Skeletal muscle tissue (tissue), 4 donors: Measurements from ENCODE around the gene DUOX2. TPM values are rescaled to one million over a fixed set of nuclear protein-coding genes. Genes with fewer than 3 reads are reported as not detected.

Experiments
- H3K27ac ChIP-seq: one replicate; pipeline ENCODE4 v1.7.0; 2013; ENCODE audit warnings: mild to moderate bottlenecking, low read depth, low read length, inconsistent platforms
- H3K27me3 ChIP-seq, 3 donors: one replicate each; pipeline ENCODE4 v1.7.0; 2013; ENCODE audit warnings: low read length in 3 of 3; ENCODE audit not compliant: control insufficient read depth in 3 of 3, insufficient read depth in 3 of 3
- H3K36me3 ChIP-seq, 3 donors: one replicate each; pipeline ENCODE4 v1.7.0; 2013; ENCODE audit warnings: low read length in 3 of 3; ENCODE audit not compliant: control insufficient read depth in 3 of 3, insufficient read depth in 3 of 3
- H3K4me1 ChIP-seq, 3 donors: one replicate each; pipeline ENCODE4 v1.7.0; 2013; ENCODE audit warnings: low read length in 3 of 3, mild to moderate bottlenecking in 3 of 3; ENCODE audit not compliant: control insufficient read depth in 3 of 3, insufficient read depth in 3 of 3
- H3K4me3 ChIP-seq, 3 donors: one replicate each; pipeline ENCODE4 v1.7.0; 2013; ENCODE audit warnings: low read length in 3 of 3
- H3K9ac ChIP-seq, 3 donors: one replicate each; pipeline ENCODE4 v1.7.0; 2013; ENCODE audit warnings: low read length in 3 of 3, mild to moderate bottlenecking in 3 of 3, moderate library complexity in 2 of 3, low read depth in 1 of 3
- H3K9me3 ChIP-seq, 3 donors: one replicate each; pipeline ENCODE4 v1.7.0; 2013; ENCODE audit warnings: low read length in 3 of 3; ENCODE audit not compliant: control insufficient read depth in 3 of 3
- total RNA-seq: library from RNA; depleted of rRNA; stranded (reverse); fragments of >200 nt; gene quantifications from one replicate; pipeline ENCODE4 v1.2.3, GENCODE V29; 2014
- donor health status: Osteomylitis.

Gene DUOX2
- total RNA-seq, 1 donor from 2014 or later, result under 0.01 TPM

- Histone ChIP-seq H3K4me1 (no peaks in the 10 kb centered on the region), H3K27me3 (peaks cover 4% of the 10 kb centered on the region in 3 donors), H3K27ac (no peak overlapping the region), H3K4me3 (no peak overlapping the region), H3K9ac (no peak overlapping the region), H3K9me3 (no peaks in the 10 kb centered on the region), H3K36me3 (no peaks in the 10 kb centered on the region)
These were observed 11.7 kb downstream of the DUOX2 start for GRCh38 chr15:45102226-45102625.

DNA sequence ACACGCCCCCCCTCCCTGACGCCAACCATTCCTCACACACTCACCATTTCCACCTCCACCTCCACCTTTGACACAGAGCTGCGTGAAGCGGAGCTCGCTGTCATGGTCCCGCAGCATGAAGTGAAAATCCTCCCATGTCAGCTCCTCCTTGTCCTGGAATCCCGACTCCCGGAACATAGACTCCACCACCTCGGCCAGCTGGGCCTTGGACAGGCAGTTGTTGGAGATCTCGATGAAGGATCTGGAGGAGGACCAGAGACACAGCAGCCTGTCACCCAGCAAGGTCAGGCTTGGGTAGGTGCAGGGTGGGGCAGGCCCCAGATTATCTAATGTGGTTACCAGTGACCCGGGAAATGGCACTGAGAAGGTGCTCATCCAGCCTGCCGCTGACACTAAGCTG, 12.2 kb downstream of the DUOX2 start:
- no peak overlapping the region for H3K27ac ChIP-seq
- H3K4me3 ChIP-seq, result no peak overlapping the region
- H3K27me3 ChIP-seq, result peaks cover 4% of the 10 kb centered on the region in 3 donors
- no peaks in the 10 kb centered on the region for H3K9me3 ChIP-seq
- no peaks in the 10 kb centered on the region for H3K36me3 ChIP-seq
- no peak overlapping the region for H3K9ac ChIP-seq
- no peaks in the 10 kb centered on the region for H3K4me1 ChIP-seq

GRCh38 chr15:45100884-45101625, 12.9 kb downstream of the DUOX2 start:
- Histone ChIP-seq H3K36me3 (no peaks in the 10 kb centered on the region), H3K9me3 (no peaks in the 10 kb centered on the region), H3K4me3 (no peak overlapping the region), H3K27ac (no peak overlapping the region), H3K9ac (no peak overlapping the region), H3K27me3 (peaks cover 4% of the 10 kb centered on the region in 3 donors), H3K4me1 (no peaks in the 10 kb centered on the region)

DNA sequence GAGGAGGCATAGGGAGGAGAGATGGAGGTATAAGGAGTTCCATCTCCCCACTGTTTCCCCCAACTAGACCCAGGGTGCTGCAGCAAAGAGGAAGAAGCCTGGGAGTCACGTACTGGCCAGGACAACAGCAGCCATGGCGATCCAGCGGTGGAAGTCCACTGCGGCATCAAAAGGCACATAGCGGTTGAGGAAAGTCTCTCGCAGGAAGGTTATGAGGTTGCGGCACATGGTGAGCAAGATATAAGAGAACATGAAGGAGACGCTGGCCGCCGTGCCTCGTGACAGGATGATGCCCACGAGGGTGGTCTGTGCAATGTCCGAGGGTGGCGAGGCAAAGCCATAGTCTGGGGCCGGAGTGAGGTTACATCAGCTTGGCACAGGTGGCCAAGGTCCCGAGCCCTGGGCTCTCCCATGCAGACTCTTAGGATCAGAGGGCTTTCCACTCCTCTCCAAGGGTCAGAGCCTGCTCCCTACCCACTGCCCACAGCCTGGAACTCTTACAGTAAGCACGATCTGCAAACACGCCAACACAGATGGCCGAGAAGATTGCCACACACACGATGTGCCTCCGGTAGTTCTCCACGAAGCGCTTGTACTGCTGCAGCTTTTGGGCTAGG, 14.3 kb downstream of the DUOX2 start:
- H3K27me3 ChIP-seq, result peaks cover 4% of the 10 kb centered on the region in 3 donors
- no peak overlapping the region for H3K27ac ChIP-seq
- H3K36me3 ChIP-seq, result no peaks in the 10 kb centered on the region
- H3K4me1 ChIP-seq, result no peaks in the 10 kb centered on the region
- H3K9ac ChIP-seq, result no peak overlapping the region
- H3K4me3 ChIP-seq, result no peak overlapping the region
- no peaks in the 10 kb centered on the region for H3K9me3 ChIP-seq

- Histone ChIP-seq H3K4me1 (no peaks in the 10 kb centered on the region), H3K4me3 (no peak overlapping the region), H3K27ac (no peak overlapping the region), H3K9me3 (no peaks in the 10 kb centered on the region), H3K27me3 (peaks cover 3 to 4% (median 4%) of the 10 kb centered on the region in 3 donors), H3K36me3 (no peaks in the 10 kb centered on the region), H3K9ac (no peak overlapping the region)
These were observed 16.5 kb downstream of the DUOX2 start for GRCh38 chr15:45097466-45097865.

- Histone ChIP-seq H3K27ac (no peak overlapping the region), H3K4me1 (peaks cover 0 to 3% (median 0%) of the 10 kb centered on the region in 3 donors), H3K9ac (no peak overlapping the region), H3K4me3 (no peak overlapping the region), H3K9me3 (no peaks in the 10 kb centered on the region), H3K27me3 (peaks cover 0 to 4% (median 2%) of the 10 kb centered on the region in 3 donors), H3K36me3 (no peaks in the 10 kb centered on the region)
These were observed 18.3 kb downstream of the DUOX2 start for GRCh38 chr15:45095661-45096060.

GRCh38 chr15:45094358-45094730, 19.6 kb downstream of the DUOX2 start:
- no peak overlapping the region for H3K4me3 ChIP-seq

GRCh38 chr15:45093622-45094357, 20.2 kb downstream of the DUOX2 start:
- H3K4me3 ChIP-seq, result no peak overlapping the region
- peaks cover 0 to 2% (median 0%) of the 10 kb centered on the region in 3 donors for H3K27me3 ChIP-seq
- H3K4me1 ChIP-seq, result peaks cover 0 to 3% (median 0%) of the 10 kb centered on the region in 3 donors
- no peaks in the 10 kb centered on the region for H3K36me3 ChIP-seq
- H3K9ac ChIP-seq, result no peak overlapping the region
- H3K27ac ChIP-seq, result no peak overlapping the region
- H3K9me3 ChIP-seq, result no peaks in the 10 kb centered on the region

More at GRCh38 chr15:45094358-45094730, 19.6 kb downstream of the DUOX2 start:
- Histone ChIP-seq H3K9me3 (no peaks in the 10 kb centered on the region), H3K27ac (no peak overlapping the region), H3K36me3 (no peaks in the 10 kb centered on the region), H3K9ac (no peak overlapping the region), H3K27me3 (peaks cover 0 to 2% (median 0%) of the 10 kb centered on the region in 3 donors), H3K4me1 (peaks cover 0 to 3% (median 0%) of the 10 kb centered on the region in 3 donors)

DNA sequence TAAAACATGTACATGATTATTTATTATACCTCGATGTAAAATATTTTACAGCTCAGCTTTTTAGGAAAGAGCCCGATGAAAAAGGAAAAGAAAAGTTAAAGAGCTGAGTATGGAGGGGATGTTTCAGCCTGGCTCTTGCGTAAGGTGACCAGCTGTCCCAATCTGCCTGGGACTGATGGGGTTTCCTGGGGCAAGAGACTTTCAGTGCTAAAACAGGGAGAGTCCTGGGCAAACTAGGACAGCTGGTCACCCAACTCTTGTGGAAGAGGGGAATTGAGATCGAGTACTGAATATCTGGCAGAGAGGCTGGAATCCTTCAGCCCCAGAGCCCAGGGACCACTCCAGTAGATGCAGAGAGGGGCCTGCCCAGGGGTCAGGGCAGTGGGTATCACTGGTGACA, 21.0 kb downstream of the DUOX2 start:
- Histone ChIP-seq H3K36me3 (no peaks in the 10 kb centered on the region), H3K9ac (no peak overlapping the region), H3K4me3 (no peak overlapping the region), H3K9me3 (no peaks in the 10 kb centered on the region), H3K4me1 (peaks cover 0 to 3% (median 0%) of the 10 kb centered on the region in 3 donors), H3K27me3 (peaks cover 0 to 2% (median 0%) of the 10 kb centered on the region in 3 donors), H3K27ac (no peak overlapping the region)

- Histone ChIP-seq H3K9me3 (no peaks in the 10 kb centered on the region), H3K27ac (no peak overlapping the region), H3K27me3 (peaks cover 0 to 3% (median 2%) of the 10 kb centered on the region in 3 donors), H3K9ac (no peak overlapping the region), H3K4me1 (peaks cover 0 to 3% (median 0%) of the 10 kb centered on the region in 3 donors), H3K4me3 (no peak overlapping the region), H3K36me3 (no peaks in the 10 kb centered on the region)
These were observed 22.4 kb downstream of the DUOX2 start for GRCh38 chr15:45091576-45091975.
